Mesothelial cell of epicardium (in vitro differentiated cells): ENCODE results near the gene ACLY. TPM values are rescaled to one million over a fixed set of nuclear protein-coding genes. Genes with fewer than 3 reads are reported as not detected.
A peak's percentile ranks its signal among the peaks of the same experiment; 100 is the strongest.

Experiments used
- DNase-seq, 2 experiments: peaks; one replicate each; pipeline ENCODE4 v3.0.0; 2021; ENCODE audit warnings: low spot score in 2 of 2; ENCODE audit not compliant: unreplicated experiment in 2 of 2
- H3K27ac Mint-ChIP-seq: 2 replicates; pipeline ENCODE4 v1.8.0; 2021; ENCODE audit warnings: mixed read lengths
- H3K27me3 Mint-ChIP-seq: 2 replicates; pipeline ENCODE4 v1.8.0; 2021; ENCODE audit warnings: low read depth, mixed read lengths
- H3K36me3 Mint-ChIP-seq: 2 replicates; pipeline ENCODE4 v1.8.0; 2021; ENCODE audit warnings: mixed read lengths
- H3K4me1 Mint-ChIP-seq: 2 replicates; pipeline ENCODE4 v1.8.0; 2021; ENCODE audit warnings: mixed read lengths
- H3K4me3 Mint-ChIP-seq: 2 replicates; pipeline ENCODE4 v1.8.0; 2021; ENCODE audit warnings: mild to moderate bottlenecking, moderate library complexity, mixed read lengths
- H3K9me3 Mint-ChIP-seq: 2 replicates; pipeline ENCODE4 v1.8.0; 2021; ENCODE audit warnings: mixed read lengths
- total RNA-seq: library from RNA; stranded (reverse); gene quantifications from 3 replicates; pipeline ENCODE4 v1.2.1, GENCODE V29; 2021
- TF ChIP-seq, protein P1 (sequence below): fragments of 200-600 bp; sonication (generic); IDR thresholded peaks from one replicate; pipeline ENCODE4 v1.5.0; 2021; ENCODE audit warnings: antibody characterized with exemption; ENCODE audit not compliant: unreplicated experiment

The ACLY gene
- total RNA-seq, 1 donor from 2014 or later: 133 TPM

DNA sequence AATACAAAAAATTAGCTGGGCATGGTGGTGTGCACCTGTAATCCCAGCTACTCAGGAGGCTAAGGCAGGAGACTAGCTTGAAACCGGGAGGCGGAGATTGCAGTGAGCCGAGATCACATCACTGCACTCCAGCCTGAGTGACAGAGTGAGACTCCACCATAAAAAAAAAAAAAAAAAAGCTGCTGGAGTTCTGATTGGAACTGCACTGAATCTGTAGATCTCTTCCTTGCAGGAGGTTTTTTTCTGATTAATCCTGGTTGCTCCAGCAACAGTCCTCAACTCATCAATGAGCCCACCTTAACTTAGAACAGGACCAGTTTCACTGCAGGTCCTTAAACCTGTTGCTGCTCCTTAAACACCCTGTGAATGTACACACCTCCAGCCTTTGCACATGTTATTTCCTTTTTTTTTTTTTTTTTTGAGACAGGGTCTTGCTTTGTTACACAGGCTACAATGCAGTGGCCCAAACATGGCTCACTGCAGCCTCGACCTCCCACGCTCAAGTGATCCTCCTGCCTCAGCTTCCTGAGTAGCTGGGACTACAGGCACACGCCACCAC lies 10.0 kb upstream of the ACLY start:
- no peak for DNase-seq
- H3K36me3 Mint-ChIP-seq: no peaks in the 10 kb centered on the region
- H3K4me3 Mint-ChIP-seq: no peak overlapping the region
- no peaks in the 10 kb centered on the region for H3K9me3 Mint-ChIP-seq
- peak overlapping the region; percentile 94 for H3K27ac Mint-ChIP-seq
- TF ChIP-seq, protein P1, sequence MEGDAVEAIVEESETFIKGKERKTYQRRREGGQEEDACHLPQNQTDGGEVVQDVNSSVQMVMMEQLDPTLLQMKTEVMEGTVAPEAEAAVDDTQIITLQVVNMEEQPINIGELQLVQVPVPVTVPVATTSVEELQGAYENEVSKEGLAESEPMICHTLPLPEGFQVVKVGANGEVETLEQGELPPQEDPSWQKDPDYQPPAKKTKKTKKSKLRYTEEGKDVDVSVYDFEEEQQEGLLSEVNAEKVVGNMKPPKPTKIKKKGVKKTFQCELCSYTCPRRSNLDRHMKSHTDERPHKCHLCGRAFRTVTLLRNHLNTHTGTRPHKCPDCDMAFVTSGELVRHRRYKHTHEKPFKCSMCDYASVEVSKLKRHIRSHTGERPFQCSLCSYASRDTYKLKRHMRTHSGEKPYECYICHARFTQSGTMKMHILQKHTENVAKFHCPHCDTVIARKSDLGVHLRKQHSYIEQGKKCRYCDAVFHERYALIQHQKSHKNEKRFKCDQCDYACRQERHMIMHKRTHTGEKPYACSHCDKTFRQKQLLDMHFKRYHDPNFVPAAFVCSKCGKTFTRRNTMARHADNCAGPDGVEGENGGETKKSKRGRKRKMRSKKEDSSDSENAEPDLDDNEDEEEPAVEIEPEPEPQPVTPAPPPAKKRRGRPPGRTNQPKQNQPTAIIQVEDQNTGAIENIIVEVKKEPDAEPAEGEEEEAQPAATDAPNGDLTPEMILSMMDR: no peak
- H3K27me3 Mint-ChIP-seq: no peaks in the 10 kb centered on the region
- H3K4me1 Mint-ChIP-seq: peaks cover 16% of the 10 kb centered on the region

GRCh38 chr17:41925991-41926590 lies 7.3 kb upstream of the ACLY start:
- H3K36me3 Mint-ChIP-seq: no peaks in the 10 kb centered on the region
- H3K27me3 Mint-ChIP-seq: no peaks in the 10 kb centered on the region
- TF ChIP-seq, protein P1: no peak
- no peaks in the 10 kb centered on the region for H3K9me3 Mint-ChIP-seq
- H3K27ac Mint-ChIP-seq: no peak overlapping the region
- peaks cover 16% of the 10 kb centered on the region for H3K4me1 Mint-ChIP-seq
- no peak overlapping the region for H3K4me3 Mint-ChIP-seq
- DNase-seq: no peak

GRCh38 chr17:41920580-41920955 lies 1.8 kb upstream of the ACLY start:
- no peaks in the 10 kb centered on the region for H3K36me3 Mint-ChIP-seq

GRCh38 chr17:41919840-41920579 lies 1.3 kb upstream of the ACLY start:
- Mint-ChIP-seq H3K27ac (peak overlapping the region; percentile 97), H3K27me3 (no peaks in the 10 kb centered on the region), H3K4me3 (peak overlapping the region; percentile 91), H3K36me3 (no peaks in the 10 kb centered on the region), H3K4me1 (peaks cover 29% of the 10 kb centered on the region), H3K9me3 (no peaks in the 10 kb centered on the region)
- TF ChIP-seq, protein P1: no peak
- no peak for DNase-seq

More at GRCh38 chr17:41920580-41920955, 1.8 kb upstream of the ACLY start:
- no peak for DNase-seq
- Mint-ChIP-seq H3K27ac (peak overlapping the region; percentile 97), H3K27me3 (no peaks in the 10 kb centered on the region), H3K9me3 (no peaks in the 10 kb centered on the region), H3K4me1 (peaks cover 26% of the 10 kb centered on the region), H3K4me3 (no peak overlapping the region)
- TF ChIP-seq, protein P1: no peak

- peak in 1 of 2 experiments; percentile 35 for DNase-seq
- Mint-ChIP-seq H3K4me3 (peak overlapping the region; percentile 91), H3K27ac (peak overlapping the region; percentile 97), H3K4me1 (peaks cover 36% of the 10 kb centered on the region), H3K36me3 (no peaks in the 10 kb centered on the region), H3K27me3 (no peaks in the 10 kb centered on the region), H3K9me3 (no peaks in the 10 kb centered on the region)
- TF ChIP-seq, protein P1: no peak
Measured at GRCh38 chr17:41919165-41919817, 540 bp upstream of the ACLY start.
